Measurements from ENCODE around the gene ARHGEF11.
A peak's percentile ranks its signal among the peaks of the same experiment; 100 is the strongest.

The ARHGEF11 gene

DNA sequence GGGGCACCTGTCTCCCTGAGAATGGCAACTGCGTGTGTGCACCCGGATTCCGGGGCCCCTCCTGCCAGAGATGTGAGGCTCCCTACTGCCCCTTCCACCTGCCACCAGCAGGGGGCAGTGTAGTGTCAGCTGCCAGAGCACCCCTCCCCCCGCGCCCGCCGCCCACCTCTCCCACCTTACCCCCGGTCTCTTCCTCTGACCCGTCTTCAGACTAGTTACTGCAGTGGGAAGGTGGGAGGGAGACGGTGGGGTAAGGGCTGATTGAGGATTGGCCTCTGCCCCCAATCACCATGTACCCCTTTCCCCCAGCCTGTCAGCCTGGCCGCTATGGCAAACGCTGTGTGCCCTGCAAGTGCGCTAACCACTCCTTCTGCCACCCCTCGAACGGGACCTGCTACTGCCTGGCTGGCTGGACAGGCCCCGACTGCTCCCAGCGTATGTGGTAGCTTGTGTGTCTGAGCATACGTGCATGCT, 135.2 kb downstream of the ARHGEF11 start:
- DNase-seq (ENCODE audit: low read depth, low spot score): peak; percentile 65

DNA sequence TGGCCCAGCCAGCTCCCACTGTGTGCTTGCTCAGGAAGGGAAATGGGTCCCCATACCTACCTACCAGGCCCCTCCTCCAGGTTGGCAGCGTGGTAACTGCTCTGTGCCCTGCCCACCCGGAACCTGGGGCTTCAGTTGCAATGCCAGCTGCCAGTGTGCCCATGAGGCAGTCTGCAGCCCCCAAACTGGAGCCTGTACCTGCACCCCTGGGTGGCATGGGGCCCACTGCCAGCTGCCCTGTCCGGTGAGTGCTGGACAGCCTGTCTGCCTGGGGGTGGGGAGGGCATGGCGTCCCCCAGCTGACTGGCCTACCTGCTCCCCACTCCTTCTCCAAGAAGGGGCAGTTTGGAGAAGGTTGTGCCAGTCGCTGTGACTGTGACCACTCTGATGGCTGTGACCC, 135.9 kb downstream of the ARHGEF11 start:
- no peak for DNase-seq (ENCODE audit: low read depth, low spot score)

DNA sequence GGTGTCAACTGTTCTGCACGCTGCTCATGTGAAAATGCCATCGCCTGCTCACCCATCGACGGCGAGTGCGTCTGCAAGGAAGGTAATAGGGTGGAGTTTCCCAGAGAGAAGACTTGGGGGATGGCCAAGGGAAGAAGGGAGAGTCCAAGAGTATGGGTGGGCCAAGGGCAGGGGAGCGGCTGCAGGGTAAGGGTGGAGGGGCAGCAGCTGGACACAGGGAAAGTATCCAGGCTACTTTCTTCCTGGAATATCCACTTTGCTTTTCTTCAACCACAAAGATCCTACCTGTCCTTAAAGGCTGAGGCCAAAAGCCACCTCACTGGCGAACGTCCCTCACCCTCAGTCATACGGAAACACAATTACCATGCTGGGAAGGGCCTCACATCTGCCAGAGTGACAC, 136.6 kb downstream of the ARHGEF11 start:
- no peak for DNase-seq (ENCODE audit: low read depth, low spot score)

GRCh38 chr1:156908541-156908940, 137.0 kb downstream of the ARHGEF11 start:
- no peak for DNase-seq (ENCODE audit: low read depth, low spot score)

DNA sequence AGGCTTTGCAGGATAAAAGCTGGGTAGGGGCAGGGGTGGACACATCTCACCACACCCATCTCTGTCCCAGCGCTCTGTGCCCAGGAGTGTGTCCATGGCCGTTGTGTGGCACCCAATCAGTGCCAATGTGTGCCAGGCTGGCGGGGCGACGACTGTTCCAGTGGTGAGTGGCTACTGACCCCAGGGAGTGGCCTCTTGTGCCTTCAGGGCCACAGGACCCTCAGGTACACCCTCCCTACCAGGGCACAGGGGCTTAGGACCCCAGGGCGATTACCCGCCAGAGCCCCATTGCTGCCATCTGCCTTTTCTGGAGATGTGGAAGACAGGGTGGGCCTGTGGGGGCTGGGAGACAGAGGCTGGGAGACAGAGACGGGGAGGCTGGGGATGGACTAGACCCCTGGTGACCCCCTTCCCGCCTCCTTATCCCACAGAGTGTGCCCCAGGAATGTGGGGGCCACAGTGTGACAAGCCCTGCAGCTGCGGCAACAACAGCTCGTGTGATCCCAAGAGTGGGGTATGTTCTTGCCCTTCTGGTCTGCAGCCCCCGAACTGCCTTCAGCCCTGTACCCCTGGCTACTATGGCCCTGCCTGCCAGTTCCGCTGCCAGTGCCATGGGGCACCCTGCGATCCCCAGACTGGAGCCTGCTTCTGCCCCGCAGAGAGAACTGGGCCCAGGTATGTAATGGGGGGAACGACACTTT, 139.2 kb downstream of the ARHGEF11 start:
- no peak for DNase-seq (ENCODE audit: low read depth, low spot score)

DNA sequence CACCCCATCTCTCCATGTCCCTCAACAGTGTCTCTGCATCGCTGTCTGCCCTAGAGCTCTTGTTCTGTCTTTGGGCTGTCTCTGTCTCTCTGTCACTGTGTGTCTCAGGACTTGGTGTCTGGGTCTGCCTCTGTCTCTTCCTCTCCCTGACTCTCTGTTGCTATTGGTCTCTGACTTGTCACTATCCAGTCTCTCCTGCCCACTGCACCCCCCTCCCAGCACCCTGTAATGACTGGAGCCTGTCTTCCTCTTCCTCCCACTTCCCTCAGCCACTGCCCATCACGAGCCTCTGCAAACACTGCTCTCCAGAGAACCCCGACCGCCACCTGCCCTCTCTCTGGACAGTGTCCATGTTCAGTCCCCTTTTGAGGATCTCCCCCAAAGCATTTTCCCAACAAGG, 139.9 kb downstream of the ARHGEF11 start:
- DNase-seq (ENCODE audit: low read depth, low spot score): no peak

DNA sequence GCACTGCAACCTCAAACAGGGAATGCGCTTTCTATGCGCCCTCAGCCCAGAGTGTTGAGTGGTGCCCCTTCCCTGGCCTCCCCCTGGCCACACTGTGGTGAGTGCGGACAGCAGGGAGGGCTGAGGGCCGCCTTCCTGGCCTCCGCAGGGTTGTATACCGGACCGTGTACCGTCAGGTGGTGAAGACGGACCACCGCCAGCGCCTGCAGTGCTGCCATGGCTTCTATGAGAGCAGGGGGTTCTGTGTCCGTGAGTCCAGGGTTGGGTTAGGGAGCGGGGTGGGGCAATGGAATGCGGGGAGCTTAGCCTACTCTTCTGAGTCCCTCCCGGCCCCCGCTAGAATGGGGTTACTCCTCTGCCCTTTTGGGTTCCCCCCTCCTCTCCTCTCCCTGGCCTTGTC, 140.4 kb downstream of the ARHGEF11 start:
- DNase-seq (ENCODE audit: low read depth, low spot score): no peak

DNA sequence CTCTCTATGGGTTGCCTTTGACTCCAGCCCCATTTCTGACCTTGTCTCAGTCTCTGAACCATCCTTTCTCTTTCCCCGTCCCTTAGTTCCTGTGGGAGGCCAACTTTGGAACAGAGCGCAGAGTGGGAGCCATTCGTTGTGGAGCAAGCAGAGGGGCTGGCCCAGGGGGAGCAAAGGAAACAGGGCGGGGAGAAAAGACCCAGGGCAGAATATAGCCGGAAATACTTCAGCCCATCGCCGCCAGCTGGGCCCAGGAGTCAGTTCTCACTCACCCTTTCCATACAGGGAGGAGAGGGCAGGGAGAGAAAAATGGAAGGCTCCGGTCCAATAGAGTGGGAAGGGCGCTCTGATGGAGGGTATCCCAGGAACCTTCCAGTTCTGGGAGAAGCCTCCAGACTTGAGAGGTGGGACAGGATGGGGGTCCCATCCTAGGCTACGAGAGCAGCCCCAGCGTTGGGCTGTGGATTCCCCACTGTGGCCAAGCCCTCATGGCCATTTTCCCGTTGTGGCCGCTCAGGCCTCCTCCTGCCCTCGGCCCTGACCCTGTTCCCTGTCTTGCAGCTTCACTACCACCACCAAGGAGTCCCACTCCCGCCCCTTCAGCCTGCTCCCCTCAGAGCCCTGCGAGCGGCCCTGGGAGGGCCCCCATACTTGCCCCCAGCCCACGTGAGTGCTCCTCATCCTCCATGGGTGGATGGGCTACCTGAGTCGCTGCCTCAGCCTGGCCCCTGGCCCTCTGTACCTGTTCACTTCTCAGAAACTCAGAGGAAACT, 141.2 kb downstream of the ARHGEF11 start:
- DNase-seq (ENCODE audit: low read depth, low spot score): no peak

GRCh38 chr1:156903328-156904091, 142.0 kb downstream of the ARHGEF11 start:
- DNase-seq (ENCODE audit: low read depth, low spot score): no peak

GRCh38 chr1:156901966-156902915, 143.3 kb downstream of the ARHGEF11 start:
- no peak for DNase-seq (ENCODE audit: low read depth, low spot score)

GRCh38 chr1:156901590-156901900, 144.0 kb downstream of the ARHGEF11 start:
- no peak for DNase-seq (ENCODE audit: low read depth, low spot score)

DNA sequence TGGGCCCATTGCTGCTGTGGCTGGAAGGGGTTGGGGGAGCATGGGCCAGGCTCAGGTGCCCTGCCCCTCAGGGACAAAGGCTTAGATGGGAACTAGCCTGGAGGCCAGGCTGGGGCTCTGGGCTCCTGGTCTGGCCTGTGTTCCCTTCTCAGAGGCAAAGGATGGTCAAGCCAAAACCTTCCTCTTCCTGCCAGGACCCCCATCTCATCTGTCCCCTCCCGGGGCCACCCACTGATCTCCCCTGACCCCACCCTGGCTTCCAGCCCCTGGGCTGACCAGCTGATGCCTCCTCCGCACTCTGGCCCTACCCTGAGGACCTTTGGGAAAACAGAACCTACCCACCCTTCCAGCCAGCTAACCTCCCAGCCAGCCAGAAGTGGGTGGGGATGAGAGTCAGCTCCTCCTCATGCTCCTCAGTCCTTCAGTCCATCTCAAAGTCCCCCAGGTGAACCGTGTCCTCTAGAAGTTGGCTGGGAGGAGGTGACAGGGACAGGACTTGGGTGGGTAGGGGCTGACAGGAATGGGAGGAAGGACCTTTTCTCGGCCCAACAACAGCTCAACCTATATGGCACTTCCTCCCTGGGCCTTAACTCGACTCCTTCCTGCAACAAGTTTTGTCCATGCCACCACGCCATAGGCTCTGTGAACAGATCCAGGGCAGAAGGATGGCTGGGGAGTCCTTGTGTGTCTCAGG, 144.5 kb downstream of the ARHGEF11 start:
- DNase-seq (ENCODE audit: low read depth, low spot score): no peak

DNA sequence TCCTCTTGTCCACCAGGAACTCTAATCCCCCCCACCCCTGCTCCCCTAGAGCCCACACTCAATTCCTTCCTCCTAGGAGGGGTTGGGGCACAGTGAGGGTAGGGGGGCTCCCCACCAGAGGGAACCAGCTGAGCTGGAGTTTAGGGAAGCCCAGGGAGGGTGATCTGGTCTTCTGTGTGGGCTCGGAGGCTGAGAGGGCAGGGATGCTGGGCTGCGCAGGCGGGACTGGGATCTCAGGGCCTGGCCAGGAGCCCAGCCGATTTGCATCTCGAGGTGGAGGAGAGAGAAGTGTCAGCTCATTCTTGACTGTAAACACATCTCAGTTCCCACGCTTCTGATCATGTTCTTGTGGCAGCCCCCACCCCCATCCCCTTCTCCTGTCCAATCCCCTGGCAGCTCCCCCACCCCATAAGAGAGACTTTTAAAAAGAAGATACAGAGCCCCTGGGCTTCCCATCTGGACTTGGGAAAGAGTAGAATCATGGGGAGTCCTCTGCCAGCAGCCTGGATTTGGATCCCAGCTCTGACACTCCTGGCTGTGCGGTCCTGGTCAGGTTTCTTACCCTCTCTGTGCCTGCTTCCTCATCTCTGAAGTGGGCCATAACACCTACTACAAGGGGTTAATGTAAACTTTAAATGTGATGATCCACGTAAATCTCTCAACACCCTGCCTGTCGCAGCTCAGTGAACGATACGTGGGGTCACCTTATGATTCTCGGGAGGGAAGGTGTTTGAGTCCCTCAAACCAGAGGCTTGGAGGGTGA, 145.4 kb downstream of the ARHGEF11 start:
- no peak for DNase-seq (ENCODE audit: low read depth, low spot score)

DNA sequence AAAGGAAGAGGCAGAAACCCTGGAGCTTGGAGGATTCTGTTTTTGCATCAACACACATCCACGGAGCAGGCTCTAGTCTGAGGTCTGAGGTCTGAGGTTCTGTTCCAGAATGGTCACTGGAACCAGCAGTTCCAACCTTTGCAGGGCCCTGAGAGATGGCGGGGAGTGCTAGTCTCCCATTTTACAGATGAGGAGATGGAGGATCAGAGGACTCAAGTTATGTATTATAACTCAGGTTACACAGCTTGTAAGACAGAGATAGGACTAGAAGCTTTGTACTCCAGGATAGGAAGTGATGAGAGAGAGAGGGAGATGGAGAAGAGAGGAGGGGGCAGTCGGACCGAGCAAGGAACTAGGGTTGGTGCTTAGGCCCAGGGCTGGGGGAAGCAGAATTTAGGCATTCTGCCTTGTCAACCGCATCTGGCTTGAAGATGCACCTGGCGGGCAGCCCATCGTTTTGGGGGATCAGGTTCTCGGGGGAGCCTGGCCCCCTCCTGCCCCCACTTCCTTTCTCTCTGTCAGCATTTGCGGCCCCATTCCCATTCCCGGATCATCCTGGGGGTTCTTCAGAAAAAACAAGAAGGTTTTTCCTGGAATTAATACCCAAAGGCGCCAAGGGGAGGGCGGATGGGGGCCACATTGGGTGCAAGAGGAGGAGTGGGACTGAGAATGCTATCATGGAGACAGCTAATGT, 146.4 kb downstream of the ARHGEF11 start:
- no peak for DNase-seq (ENCODE audit: low read depth, low spot score)

DNA sequence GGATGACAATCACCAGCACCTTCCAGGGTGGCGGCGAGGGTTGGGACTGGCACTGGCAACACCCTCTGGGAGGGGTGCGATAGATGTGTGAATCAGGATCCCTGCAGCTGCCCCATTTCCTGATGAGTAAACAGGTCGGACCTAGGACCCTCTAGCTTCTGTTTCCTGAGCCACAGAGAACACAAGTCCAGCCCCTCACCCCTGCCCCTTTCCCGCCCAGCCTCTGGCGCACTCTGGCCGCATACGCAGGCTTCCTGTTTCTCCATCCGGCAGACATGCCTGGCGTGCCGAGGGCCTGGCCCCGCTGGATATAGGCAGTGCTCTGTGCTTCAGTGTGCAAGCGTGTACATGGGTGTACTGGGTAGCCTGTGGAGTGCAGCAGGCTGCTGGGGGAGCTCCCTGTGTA, 147.4 kb downstream of the ARHGEF11 start:
- peak; percentile 84 for DNase-seq (ENCODE audit: low read depth, low spot score)

DNA sequence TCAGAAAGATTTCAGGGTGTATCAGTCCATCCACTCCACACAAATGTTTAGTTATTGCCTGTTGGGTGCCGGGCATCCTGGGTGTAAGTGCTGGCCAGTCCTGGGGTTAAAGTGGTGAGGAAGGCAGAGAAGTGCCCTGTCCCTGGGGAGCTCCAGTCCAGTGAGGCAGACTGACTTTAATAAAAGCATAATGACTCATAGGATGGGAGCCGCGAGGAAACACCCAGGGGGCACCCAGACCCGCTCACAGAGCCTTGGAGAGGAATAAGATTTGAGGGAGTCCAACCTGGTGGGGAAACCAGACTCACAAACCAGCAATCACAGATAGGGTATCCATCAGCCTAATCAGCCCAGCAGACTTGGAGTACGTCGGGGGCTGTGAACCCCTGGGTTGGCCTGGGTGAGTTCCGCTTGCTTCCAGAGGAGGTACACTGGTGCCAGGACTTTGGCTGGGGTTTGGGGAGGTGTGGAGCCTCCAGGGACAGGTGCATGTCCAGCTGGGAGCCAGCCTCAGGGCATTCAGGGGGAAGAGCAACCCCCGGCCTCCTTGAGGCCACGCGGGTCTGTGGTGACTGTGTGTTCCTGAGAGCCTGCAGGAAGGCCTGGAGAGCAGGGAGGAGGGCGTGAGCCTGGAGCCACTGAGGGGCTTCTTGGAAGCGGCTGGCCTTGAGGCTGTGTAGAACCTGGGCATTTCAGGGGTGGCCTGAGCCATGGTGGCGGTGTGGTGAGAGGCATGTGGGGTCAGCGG, 148.3 kb downstream of the ARHGEF11 start:
- peak; percentile 52 for DNase-seq (ENCODE audit: low read depth, low spot score)

GRCh38 chr1:156896490-156897033, 149.0 kb downstream of the ARHGEF11 start:
- peak; percentile 90 for DNase-seq (ENCODE audit: low read depth, low spot score)

GRCh38 chr1:156895927-156896326, 149.6 kb downstream of the ARHGEF11 start:
- peak; percentile 25 for DNase-seq (ENCODE audit: low read depth, low spot score)

All from ELF-1 (cell line).